Testis (tissue), 3 donors: ENCODE data around the gene BLTP2. TPM values are rescaled to one million over a fixed set of nuclear protein-coding genes. Genes with fewer than 3 reads are reported as not detected.

Source experiments
- DNase-seq: peaks from one replicate; pipeline ENCODE4 v3.0.0-alpha.2; 2019
- H3K27ac ChIP-seq, 2 donors: fragments of 200-600 bp; sonication (generic); one replicate each; pipeline ENCODE4 v1.5.1; 2019
- H3K27me3 ChIP-seq: fragments of 200-600 bp; sonication (generic); one replicate; pipeline ENCODE4 v1.5.1; 2019
- H3K36me3 ChIP-seq: fragments of 200-600 bp; sonication (generic); one replicate; pipeline ENCODE4 v1.5.1; 2017; ENCODE audit warnings: low read depth; ENCODE audit errors: missing control alignments
- H3K4me1 ChIP-seq: fragments of 200-600 bp; sonication (generic); one replicate; pipeline ENCODE4 v1.5.1; 2019
- H3K4me3 ChIP-seq, 2 donors: fragments of 200-600 bp; sonication (generic); one replicate each; pipeline ENCODE4 v1.5.1; 2017 to 2019
- H3K9me3 ChIP-seq: fragments of 200-600 bp; sonication (generic); one replicate; pipeline ENCODE4 v1.5.1; 2017
- CTCF ChIP-seq, 3 experiments: fragments of 450-650 bp in 2 of 3; fragments of 200-600 bp in 1 of 3; sonication (generic) in 1 of 3; IDR thresholded peaks; one replicate each; pipeline ENCODE4 v1.5.1; 2016 to 2019; ENCODE audit warnings: antibody characterized with exemption in 3 of 3, mild to moderate bottlenecking in 2 of 3, moderate library complexity in 1 of 3
- POLR2A ChIP-seq: fragments of 450-650 bp; IDR thresholded peaks from one replicate; pipeline ENCODE4 v1.6.1; 2017; ENCODE audit warnings: antibody characterized with exemption, mild to moderate bottlenecking, moderate library complexity
- WGBS, 2 donors: methylation state at CpG; one replicate each; pipeline ENCODE4 v1.1.5; 2018; 5-methylcytosine and 5-hydroxymethylcytosine counted together
- intact Hi-C: fragments of 100-400 bp; cut with DNase I; formaldehyde crosslinking; loops from one replicate; pipeline ENCODE4 v1.15.1; 2023; ENCODE audit warnings: low total_unique reads
- polyA plus RNA-seq: library from polyadenylated mRNA; stranded (reverse); fragments of 350-450 nt; fragmentation: Illumina TruSeq; extraction: RNeasy Lipid Tissue Mini Kit (QIAGEN cat#74804); gene quantifications from one replicate; pipeline ENCODE4 v1.2.3, GENCODE V29; 2014; ENCODE audit warnings: low read depth, low replicate concordance; ENCODE audit not compliant: insufficient read depth
- total RNA-seq, 2 donors: library from RNA; depleted of rRNA; stranded (reverse); fragments of >200 nt; gene quantifications; one replicate each; pipeline ENCODE4 v1.2.3, GENCODE V29; 2016

The BLTP2 gene
- total and polyA plus RNA-seq, 3 donors from 2014 or later, result 84.7 to 147 (median 128) TPM

GRCh38 chr17:28643983-28644786 is 773 bp downstream of the BLTP2 start:
- intact Hi-C loops, result no loop called here
- peak; percentile 28 to 57 (median 43) for TF ChIP-seq CTCF (IDR thresholded peaks at IDR 0.05)
- TF ChIP-seq POLR2A, result no peak

GRCh38 chr17:28641579-28641978 is 3.4 kb downstream of the BLTP2 start:
- Histone ChIP-seq H3K36me3 (no peaks in the 10 kb centered on the region), H3K4me3 (no peak overlapping the region), H3K27me3 (no peaks in the 10 kb centered on the region), H3K9me3 (no peaks in the 10 kb centered on the region), H3K27ac (no peak overlapping the region), H3K4me1 (peaks cover 21% of the 10 kb centered on the region)
- intact Hi-C loops, result no loop called here
- TF ChIP-seq POLR2A (no peak), CTCF (IDR thresholded peaks at IDR 0.05) (no peak)
- WGBS, 2 donors, result 93 to 97% methylated on average over 2 of the region's 2 CpGs
- DNase-seq, result no peak

More at GRCh38 chr17:28643983-28644786, 773 bp downstream of the BLTP2 start:
- Histone ChIP-seq H3K27me3 (no peaks in the 10 kb centered on the region), H3K4me1 (peaks cover 28% of the 10 kb centered on the region), H3K9me3 (no peaks in the 10 kb centered on the region), H3K4me3 (peak overlapping the region; percentile 98 to 99), H3K36me3 (no peaks in the 10 kb centered on the region), H3K27ac (peak overlapping the region; percentile 89 to 97)
- DNase-seq, result peak; percentile 67
- WGBS, 2 donors, result 0% methylated on average over 18 of the region's 18 CpGs

GRCh38 chr17:28635506-28635905 is 9.5 kb downstream of the BLTP2 start:
- intact Hi-C loops, result no loop called here
- no peaks in the 10 kb centered on the region for H3K4me1 ChIP-seq
- H3K27ac ChIP-seq, result no peak overlapping the region
- no peaks in the 10 kb centered on the region for H3K36me3 ChIP-seq
- no peak for TF ChIP-seq POLR2A
- no peak for TF ChIP-seq CTCF (IDR thresholded peaks at IDR 0.05)
- DNase-seq, result no peak
- no peaks in the 10 kb centered on the region for H3K27me3 ChIP-seq
- H3K4me3 ChIP-seq, result no peak overlapping the region
- 100% methylated on average over 1 of the region's 1 CpG for WGBS, 2 donors
- no peaks in the 10 kb centered on the region for H3K9me3 ChIP-seq

GRCh38 chr17:28634206-28634865 is 10.6 kb downstream of the BLTP2 start:
- intact Hi-C loops, result no loop called here
- Histone ChIP-seq H3K4me3 (no peak overlapping the region), H3K36me3 (no peaks in the 10 kb centered on the region), H3K4me1 (no peaks in the 10 kb centered on the region), H3K9me3 (no peaks in the 10 kb centered on the region), H3K27ac (no peak overlapping the region), H3K27me3 (no peaks in the 10 kb centered on the region)
- TF ChIP-seq POLR2A, result no peak
- TF ChIP-seq CTCF (IDR thresholded peaks at IDR 0.05), result no peak
- no peak for DNase-seq
- 88 to 90% methylated on average over 14 of the region's 14 CpGs for WGBS, 2 donors
